HG02678 (cell line): ENCODE measurements around the gene FBXW8.

ENCODE experiments used
- ATAC-seq: cut with Tn5 transposase; IDR thresholded peaks from one replicate; pipeline ENCODE4 v1.9.1; 2021; ENCODE audit warnings: mild to moderate bottlenecking, moderate library complexity; ENCODE audit not compliant: unreplicated experiment

FBXW8 gene

DNA sequence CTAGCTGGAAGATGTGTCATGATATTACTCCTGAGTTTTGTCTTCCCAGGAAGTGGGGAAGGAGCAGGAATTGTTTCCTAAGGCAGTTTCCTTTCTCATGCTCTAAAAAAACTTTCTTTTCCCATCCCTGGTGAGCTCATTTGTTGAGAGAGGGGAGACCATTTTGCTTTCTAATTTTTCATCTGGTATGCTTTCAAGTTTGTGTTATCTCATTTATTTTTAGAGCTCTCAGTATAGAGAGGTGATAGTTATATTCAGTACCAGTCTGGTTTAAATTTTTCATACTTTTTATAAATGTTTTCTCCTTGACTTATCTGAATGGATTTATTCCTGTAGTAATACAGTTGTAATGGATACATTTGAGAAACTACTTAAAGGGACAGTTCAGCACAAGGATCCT, 79.6 kb downstream of the FBXW8 start:
- no peak for ATAC-seq

DNA sequence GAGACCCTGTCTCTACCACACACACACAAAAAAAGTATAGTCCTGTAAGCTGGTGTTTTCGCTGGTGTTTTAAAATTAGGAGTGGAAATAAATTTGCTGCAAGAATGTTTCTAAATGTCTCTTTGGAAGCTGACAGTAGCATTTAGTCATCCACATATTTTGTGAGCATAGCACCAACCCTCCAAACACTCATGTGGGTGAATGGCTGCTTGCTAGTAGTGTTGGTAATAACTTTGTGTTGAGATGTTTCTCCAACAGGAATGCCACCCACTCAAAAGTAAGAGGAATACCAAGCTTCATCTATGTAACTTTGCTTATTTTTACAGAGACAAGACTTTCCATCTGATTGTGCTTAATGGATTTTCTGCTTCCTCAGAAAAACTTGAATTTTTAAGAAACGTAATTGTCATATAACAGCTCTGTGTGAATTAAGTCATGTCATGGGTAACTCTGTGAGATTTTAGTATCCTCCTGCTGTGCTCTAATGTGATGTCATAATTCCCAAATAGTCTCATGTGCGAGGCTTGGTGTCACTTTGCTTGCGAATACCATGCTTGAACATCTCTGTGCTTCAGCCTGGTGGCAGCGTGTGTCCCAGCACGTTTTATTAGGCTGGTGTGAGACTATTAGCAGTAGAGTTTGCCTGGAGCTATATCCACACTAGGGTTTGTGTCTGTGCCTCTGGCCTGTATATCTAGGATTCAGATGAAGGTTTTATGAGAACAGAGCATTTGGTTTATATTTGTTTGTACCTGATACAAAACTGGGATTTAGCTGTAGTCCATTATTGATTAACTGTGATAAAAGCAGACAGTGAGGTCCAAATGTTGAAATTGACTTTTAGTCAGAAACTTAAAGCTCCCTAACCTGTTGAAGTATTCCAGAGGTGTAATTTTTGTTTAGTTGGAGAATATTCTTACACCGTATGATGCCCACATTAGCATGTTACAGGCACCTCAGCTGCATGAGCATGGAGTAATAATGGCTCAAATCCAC, 80.5 kb downstream of the FBXW8 start:
- ATAC-seq: no peak

DNA sequence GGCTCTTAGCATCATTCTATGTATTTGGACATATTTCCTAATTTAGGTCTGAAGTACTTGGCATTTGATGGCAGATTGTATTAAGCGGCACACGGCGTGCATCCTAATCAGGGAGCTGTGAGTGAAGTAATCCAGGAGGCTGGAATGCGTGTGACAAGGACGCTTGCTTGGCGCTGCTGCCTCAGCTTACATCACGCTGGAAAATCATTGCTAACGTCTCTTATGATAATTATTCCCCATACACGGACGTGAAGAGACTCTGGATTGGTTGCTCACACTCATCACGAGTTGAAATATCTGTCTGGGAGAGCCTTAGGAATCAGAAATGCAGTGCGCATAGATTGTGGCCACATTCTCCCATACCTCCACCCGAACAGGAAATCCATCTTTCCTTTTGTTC, 85.3 kb downstream of the FBXW8 start:
- ATAC-seq: no peak

DNA sequence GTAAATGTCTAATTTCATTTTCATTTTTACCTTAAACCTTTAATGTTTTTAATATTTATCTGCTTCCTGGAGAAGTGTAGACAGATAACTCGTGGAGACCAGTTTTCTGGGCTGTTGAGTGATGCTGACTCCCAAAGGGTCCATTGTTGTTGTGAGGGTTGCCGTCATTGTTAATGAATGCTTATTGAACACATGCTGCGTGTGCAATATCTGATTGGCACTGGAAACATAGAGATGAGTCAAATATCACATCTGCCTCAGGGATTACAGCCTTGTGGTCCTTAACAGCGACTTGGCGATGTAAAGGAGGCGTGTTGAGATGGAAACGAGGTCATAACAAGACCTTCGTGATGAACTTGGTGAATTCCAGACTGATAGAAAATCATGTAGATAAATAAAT, 85.9 kb downstream of the FBXW8 start:
- ATAC-seq: no peak

DNA sequence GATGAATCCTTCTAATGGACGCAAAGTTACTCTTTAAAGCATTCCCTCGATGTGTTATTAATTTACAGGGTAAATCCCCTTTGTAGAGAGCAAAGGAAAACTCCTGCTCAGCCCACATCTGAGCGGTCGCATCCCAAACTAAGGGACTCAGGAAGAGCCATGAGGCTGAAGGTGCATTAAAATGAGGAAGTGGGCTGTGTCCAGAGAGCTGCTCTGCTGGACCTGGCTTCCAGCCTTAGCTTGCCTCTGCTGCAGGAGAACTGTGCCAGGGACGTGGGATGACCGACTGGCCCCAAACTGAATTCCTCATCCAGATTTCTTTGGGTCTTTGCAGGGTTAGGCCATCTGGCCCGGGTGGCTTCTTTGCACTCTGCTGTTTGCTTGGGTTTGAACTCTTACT, 88.3 kb downstream of the FBXW8 start:
- ATAC-seq: no peak

DNA sequence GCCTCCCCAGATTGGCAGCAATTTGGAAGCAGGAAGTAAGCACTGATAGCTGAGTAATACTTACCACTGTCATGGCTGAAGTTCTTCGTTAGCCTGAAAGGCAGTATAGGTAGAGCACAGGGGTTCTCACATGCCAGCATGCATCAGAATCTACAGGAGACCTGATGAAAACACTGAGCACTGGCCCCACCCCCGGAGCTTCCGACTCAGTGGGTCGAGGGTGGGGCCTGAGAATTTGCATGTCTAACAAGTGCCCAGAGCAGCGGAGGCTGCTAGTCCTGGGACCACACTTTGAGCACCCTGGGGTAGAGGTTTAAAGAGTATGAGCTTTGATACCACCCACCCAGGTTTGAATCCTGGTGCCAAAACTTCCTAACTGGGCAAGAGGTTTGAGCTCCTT, 89.6 kb downstream of the FBXW8 start:
- ATAC-seq: no peak

DNA sequence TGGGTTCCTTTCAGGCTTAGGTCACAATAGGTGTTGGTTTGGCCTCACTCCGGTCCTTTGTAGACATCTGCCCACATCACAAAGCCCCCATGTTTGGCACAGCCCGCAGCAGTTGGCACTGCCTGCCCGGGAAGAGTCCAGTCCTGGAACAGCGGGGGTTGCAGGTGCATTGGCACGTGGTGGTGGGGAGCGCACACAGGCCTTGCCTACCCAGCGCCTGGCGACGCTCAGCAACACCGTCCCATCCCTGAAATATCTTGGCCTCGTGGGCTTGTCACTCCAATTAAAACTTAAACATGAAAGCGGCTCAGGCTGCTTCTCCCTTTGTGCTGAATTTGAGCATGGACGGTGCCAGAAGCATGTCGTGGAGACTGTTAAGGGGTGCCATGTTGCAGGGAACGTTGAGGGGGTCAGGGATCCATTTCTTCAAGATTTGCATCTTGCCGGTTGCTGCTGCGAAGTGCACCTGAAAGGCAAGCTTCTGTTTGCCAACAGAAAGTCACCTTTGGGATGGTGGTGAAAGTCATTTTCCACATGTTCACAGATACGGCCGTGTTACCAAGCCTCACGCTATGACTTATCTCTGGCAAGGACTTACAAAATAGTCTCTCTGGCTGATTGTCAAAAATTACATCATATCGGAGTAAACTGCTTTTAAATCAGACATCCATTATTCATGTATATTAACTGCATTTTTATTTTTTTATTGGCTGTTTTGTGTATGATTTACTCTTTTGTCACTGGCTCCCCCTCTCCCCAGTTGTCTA, 91.5 kb downstream of the FBXW8 start:
- ATAC-seq: no peak

DNA sequence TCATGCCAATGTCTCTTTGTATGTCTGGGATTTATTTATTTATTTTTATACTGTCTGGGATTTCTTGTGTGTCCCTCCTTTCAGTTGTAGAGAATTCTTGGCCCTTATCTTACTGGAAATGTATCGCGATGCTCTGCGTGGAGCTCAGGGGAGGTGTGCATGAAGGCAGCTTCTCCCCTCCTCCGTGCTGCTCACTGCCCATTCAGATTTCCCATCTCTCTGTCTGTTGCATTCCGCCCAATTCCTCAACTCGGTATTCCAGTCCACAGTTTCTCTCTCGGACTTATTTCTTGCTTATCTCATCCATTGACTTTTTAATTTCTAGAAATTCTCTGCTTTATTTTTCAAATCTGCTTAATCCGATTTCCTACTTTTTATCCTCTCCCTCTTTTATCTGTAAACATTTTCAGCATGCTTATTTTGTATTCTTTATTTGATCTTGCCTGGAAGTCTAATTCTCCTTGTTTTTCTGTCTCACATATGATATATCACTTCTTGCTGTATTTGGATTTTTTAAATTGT, 93.2 kb downstream of the FBXW8 start:
- ATAC-seq: no peak

DNA sequence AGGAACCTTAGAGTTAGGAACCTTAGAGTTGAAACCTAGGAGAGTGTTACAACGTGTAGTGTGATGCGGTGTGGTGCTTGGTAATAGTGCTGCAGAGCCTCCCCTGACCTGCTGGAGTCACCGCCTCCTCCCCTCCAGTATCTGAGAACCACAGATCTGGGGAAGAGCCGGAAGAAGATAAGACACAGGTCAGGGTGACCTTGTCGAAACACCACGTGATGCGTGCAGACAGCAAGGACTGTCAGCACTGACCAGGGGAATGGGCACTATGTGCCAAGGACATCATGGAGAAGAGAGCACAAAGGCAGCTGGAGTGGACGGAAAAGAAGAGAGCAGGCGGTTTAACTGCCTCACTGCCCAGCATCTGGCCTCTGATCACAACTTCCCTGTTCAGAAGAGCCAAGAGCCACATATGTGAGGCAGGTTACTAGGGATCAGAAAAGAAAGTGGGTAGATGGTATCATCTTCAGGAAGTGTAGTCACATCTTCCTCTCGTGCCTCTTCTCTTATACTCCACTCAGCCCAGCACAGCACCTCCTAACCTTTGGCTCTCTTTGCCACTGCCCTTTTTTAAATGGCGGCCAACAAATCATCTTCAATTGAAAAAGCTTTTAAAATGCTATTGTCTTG, 94.8 kb downstream of the FBXW8 start:
- no peak for ATAC-seq

DNA sequence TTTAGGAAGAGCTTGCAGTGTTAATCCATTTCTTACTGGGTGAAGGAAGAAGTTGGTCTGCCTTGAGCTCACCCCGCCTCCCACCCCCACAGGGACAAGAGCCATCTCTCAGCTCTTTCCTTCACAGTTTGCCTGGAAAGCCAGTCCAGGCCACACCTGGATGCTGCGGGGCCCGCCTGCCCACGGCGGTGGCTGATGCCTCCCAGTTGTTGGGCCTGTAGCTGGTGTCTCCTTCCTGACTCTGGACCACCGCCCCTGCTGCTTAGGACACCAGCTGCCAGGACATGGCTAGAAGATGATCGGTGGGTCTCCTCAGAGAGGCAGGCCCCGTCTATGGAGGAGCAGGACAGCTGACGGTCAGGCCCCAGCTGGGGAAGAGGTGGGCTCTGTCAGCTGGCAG, 95.6 kb downstream of the FBXW8 start:
- no peak for ATAC-seq

DNA sequence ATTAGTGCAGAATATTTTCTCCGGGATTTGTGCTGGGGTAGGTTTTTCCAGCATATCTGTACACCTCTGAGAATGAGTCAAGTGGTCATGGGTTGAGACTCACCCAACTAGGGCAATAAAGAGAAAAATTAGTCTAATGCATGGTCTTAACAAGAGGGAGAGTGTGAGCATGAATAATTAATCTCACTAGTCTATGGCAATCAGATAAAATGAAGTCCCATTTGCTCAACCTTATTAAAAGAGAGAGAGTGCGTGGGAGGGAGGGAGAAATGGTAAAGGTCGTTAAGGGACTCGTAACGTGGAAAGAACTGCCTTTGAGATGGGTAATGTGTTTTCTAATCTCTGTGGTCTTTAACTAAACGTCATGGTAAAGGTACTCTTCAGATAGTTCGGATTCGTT, 96.8 kb downstream of the FBXW8 start:
- no peak for ATAC-seq

DNA sequence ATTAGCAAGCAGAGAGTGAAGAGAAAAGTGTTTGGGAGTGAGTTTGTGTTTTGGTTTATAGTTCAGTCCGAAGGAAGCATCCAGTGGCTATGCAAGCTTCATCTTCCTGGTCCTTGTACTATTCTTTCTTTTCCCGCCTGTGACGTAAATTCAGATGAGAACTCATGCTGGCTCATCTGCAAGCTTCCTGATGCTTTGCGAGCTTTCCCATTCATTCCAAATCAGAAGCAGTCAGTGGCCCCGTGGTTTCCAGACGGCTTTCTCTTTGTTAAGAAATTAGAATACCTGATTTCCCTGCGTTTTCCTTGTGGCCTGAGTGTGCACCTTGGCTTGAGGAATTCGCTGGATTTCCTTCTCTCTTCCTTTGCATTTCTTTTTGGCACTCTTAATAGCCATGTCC, 99.0 kb downstream of the FBXW8 start:
- no peak for ATAC-seq

DNA sequence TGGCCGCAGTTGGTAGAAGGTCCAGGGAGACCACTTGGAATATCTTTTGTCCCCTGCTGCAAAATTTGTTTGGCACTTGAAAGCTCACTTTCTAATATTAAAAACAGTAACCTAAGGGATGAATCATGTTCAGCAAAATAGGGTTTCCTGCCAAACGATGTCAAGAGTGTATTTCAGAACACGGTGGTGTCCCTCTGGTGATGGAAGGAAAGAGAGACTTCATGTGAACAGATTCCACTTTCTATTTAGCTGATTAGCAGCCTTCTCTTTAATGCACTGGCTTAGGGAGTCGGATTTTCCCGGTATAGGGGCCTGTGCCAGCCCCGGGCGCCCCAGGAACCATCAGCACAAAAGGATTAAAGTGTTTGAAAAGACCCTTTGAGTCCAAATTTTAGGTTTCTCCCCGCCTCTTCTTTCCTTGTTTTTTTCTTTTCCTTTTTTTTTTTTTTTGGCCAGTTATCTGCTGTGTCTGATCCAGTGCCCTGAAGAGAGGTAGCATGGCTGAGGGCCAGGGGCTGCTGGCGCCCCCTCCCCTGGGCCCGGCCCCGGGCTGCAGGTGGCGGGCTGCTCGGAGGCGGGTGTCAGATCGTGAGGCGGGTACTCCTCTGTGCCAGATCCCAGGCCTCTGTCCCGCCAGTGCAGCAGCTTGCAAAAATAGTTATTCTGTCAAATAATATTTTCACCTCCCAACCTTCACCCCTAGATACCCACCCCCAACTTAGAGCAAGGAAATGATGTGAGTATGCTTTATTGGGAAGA, 100.1 kb downstream of the FBXW8 start:
- ATAC-seq: no peak

DNA sequence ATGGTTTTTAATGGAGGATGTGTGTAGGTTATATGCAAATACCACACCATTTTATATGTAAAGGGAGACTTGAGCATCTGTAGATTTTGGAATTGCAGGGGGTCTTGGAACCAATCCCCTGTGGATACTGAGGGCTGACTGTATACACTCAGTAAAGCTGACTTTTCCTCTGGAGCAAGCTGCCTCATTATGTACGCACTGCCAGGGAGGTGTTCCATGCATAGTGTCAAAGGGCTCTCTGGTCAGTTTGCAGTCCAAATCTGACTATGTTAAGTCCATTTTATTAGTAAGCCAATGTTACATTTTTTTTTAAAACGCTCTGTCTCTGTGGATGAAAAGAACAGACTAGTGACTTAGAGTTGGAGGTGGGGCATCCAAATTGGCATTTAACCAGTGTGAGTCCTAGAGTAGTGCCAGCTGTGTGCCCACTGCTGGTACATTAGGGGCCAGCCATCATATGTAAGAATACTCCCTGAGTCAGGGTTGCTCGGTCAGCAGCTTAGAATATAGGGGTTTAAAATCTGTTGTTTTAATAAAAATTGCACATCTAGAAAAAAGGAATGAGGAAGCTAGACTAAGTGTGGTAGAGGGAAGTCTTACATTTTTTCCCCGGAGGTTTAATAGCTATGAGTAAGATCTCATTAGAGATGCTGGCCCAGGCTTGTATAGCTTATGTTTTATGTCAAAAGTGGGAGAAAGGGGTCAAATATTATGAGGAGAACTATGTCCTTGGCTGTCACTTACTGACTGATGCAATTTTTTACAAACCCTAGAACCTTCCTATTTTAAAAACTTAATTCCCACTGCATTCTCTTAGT, 101.4 kb downstream of the FBXW8 start:
- no peak for ATAC-seq

DNA sequence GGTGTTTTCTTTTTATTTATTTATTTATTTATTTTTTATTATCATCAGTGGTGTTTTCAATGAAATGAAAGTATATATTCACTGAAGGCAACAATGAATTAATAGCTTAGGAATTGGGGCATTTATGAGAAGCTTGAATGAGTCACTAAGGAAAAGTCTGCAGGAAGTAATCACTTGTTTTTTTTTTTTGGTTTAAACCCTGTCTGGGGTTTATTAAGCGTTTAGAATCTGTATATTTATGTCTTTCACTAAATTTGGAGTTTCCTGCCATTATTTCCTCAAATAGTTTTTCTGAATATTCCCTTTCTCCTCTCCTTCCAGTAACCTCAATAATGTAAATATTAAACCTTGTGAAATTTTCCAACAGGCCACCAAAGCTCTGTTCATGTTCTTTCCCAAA, 103.0 kb downstream of the FBXW8 start:
- ATAC-seq: no peak

DNA sequence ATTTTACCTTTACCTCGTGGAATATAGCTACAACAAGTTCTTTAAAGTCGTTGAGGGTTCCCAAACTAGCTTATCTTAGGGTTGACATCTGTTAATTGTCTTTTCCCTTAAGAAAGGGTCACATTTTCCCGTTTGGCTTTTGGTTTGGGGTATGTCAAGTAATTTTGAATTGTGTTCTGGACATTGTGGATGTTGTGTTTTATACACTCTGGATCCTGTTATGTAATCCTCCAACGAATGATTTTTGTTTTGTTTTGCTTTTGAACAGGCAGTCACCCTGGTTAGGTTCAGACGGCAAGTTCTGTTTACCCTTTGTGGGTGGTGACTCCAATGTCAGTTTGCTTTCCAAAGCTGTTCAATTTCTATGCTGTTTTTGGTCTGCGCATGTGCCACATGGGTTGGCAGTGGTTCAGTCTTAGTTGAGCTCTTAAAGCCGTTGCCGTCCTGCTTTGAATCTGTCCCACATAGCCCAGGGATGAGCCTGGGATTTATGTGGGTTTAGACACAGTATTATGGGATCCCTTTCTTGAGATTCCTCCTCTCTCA, 103.7 kb downstream of the FBXW8 start:
- no peak for ATAC-seq

DNA sequence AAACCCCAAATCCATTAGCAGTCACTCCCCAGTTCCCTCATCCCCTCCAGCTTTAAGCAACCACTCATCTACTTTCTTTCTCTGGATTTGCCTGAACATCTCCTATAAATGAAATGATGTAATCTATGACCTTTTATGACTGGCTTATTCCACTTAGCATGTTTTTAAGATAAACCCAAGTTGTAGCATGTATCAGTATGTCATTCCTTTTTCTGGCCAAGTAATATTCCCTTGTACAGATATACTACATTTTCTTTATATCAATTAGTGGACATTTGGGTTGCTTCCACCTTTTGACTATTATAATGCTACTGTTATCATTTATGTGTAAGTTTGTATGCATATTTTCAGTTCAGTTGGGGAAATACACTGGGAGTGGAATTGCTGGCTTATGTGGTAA, 105.1 kb downstream of the FBXW8 start:
- no peak for ATAC-seq

DNA sequence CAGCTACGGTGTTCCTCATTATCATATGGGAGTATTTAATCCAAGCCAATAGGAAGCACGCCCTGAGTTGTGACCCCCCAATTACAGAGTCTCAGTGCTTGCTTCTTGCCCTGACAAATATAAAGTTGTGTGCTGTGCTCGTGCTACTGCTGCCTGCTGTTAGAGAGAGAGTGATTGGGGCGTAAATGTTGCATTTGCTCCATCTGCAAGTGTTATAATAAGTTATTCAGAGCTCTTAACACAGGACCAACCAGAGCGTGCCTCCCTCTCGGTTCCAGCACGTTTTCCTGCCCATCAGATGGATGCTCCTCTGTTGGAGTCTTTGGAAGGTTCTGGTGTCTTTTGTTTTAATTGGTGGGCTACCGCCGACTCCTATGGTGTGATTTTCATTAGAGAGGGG, 107.1 kb downstream of the FBXW8 start:
- ATAC-seq: no peak

DNA sequence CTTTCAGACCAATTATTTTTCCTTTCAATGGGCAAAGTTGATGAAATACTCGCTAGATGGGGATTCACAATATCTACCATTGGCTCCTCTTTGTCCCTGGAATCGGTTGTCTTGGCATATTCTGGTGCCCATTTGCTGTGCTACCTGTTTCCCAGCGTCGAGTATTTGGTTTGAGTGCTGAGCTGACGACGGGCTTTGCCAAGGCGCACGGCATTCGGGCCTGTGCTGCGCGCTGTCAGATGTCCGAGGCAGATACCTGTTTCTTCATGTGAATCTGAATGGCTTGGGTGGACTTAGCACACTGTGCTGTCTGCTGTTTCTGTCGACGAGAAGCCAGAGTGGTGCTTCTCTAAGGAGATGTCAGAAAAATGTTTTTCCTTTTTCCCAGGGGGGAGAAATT, 107.5 kb downstream of the FBXW8 start:
- ATAC-seq: no peak

DNA sequence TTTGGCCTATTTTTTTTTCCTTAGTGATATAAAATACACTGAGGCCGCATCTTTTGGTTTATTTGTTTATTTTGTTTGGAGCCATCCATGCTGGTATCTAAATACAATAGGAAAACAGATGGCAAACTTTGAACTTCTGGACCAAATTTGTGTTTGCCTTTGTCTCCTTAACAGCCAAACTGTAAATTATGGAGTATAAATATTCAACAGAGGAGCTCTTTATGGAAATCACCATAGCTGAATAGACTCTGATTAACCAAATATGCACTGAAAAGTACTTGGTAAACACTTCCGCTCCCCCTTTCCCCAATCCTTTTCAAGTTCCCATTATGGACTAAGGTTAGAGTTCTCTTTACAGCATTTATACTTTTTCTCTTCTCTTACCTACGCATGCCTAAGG, 107.9 kb downstream of the FBXW8 start:
- ATAC-seq: no peak
